Glutamatergic neuron (in vitro differentiated cells): ENCODE measurements around the gene SLC27A1. TPM values are rescaled to one million over a fixed set of nuclear protein-coding genes. Genes with fewer than 3 reads are reported as not detected.
A peak's percentile ranks its signal among the peaks of the same experiment; 100 is the strongest.

Source experiments
- DNase-seq: peaks from one replicate; pipeline ENCODE4 v3.0.0; 2022
- H3K27ac Mint-ChIP-seq: one replicate; pipeline ENCODE4 v1.8.0; 2020; ENCODE audit warnings: mild to moderate bottlenecking, mixed read lengths, inconsistent platforms; ENCODE audit not compliant: unreplicated experiment
- H3K27me3 Mint-ChIP-seq: one replicate; pipeline ENCODE4 v1.8.0; 2020; ENCODE audit warnings: mild to moderate bottlenecking, moderate library complexity, mixed read lengths, inconsistent platforms; ENCODE audit not compliant: unreplicated experiment
- H3K36me3 Mint-ChIP-seq: one replicate; pipeline ENCODE4 v1.8.0; 2020; ENCODE audit warnings: mild to moderate bottlenecking, mixed read lengths, inconsistent platforms; ENCODE audit not compliant: unreplicated experiment
- H3K4me1 Mint-ChIP-seq: one replicate; pipeline ENCODE4 v1.8.0; 2020; ENCODE audit warnings: mild to moderate bottlenecking, low read depth, mixed read lengths, inconsistent platforms; ENCODE audit not compliant: unreplicated experiment
- H3K4me3 Mint-ChIP-seq: one replicate; pipeline ENCODE4 v1.8.0; 2020; ENCODE audit warnings: mild to moderate bottlenecking, mixed read lengths, inconsistent platforms; ENCODE audit not compliant: unreplicated experiment
- H3K9me3 Mint-ChIP-seq: one replicate; pipeline ENCODE4 v1.8.0; 2020; ENCODE audit warnings: mild to moderate bottlenecking, moderate library complexity, mixed read lengths, inconsistent platforms; ENCODE audit not compliant: unreplicated experiment
- CTCF ChIP-seq: fragments of 200-600 bp; sonication (generic); IDR thresholded peaks from one replicate; pipeline ENCODE4 v1.5.0; 2021; ENCODE audit not compliant: partially characterized antibody, unreplicated experiment
- total RNA-seq: library from RNA; stranded (reverse); fragmentation: NEBNext Ultra II Directional; extraction: Animal tissue kit (Norgen Biotek cat#: 25700); gene quantifications from one replicate; pipeline ENCODE4 v1.2.1, GENCODE V29; 2021; ENCODE audit not compliant: unreplicated experiment

Gene SLC27A1
- total RNA-seq, 1 donor from 2014 or later: 16.9 TPM

GRCh38 chr19:17450264-17451075, 19.9 kb upstream of the SLC27A1 start:
- no peak for TF ChIP-seq CTCF
- Mint-ChIP-seq H3K4me3 (no peak overlapping the region), H3K4me1 (peaks cover 2% of the 10 kb centered on the region), H3K9me3 (peaks cover 6% of the 10 kb centered on the region), H3K27me3 (peaks cover 15% of the 10 kb centered on the region), H3K36me3 (peaks cover 5% of the 10 kb centered on the region), H3K27ac (no peak overlapping the region)
- DNase-seq: no peak

- no peak for TF ChIP-seq CTCF
Measured at GRCh38 chr19:17451820-17452219, 18.5 kb upstream of the SLC27A1 start.

GRCh38 chr19:17454576-17455071, 15.7 kb upstream of the SLC27A1 start:
- Mint-ChIP-seq H3K9me3 (peaks cover 6% of the 10 kb centered on the region), H3K27ac (no peak overlapping the region), H3K4me1 (peaks cover 2% of the 10 kb centered on the region), H3K36me3 (peaks cover 5% of the 10 kb centered on the region), H3K27me3 (peaks cover 8% of the 10 kb centered on the region), H3K4me3 (no peak overlapping the region)
- peak; percentile 44 for DNase-seq
- no peak for TF ChIP-seq CTCF

More at GRCh38 chr19:17451820-17452219, 18.5 kb upstream of the SLC27A1 start:
- Mint-ChIP-seq H3K4me1 (peaks cover 2% of the 10 kb centered on the region), H3K9me3 (peaks cover 6% of the 10 kb centered on the region), H3K27ac (no peak overlapping the region), H3K27me3 (peaks cover 15% of the 10 kb centered on the region), H3K4me3 (no peak overlapping the region), H3K36me3 (peaks cover 5% of the 10 kb centered on the region)
- no peak for DNase-seq

- Mint-ChIP-seq H3K9me3 (peaks cover 4% of the 10 kb centered on the region), H3K36me3 (no peaks in the 10 kb centered on the region), H3K27ac (no peak overlapping the region), H3K4me3 (no peak overlapping the region), H3K27me3 (peaks cover 4% of the 10 kb centered on the region), H3K4me1 (peaks cover 2% of the 10 kb centered on the region)
- DNase-seq: no peak
- no peak for TF ChIP-seq CTCF
Measured at GRCh38 chr19:17455308-17456123, 14.8 kb upstream of the SLC27A1 start.
